Measurements from ENCODE around the gene LPCAT4. TPM values are rescaled to one million over a fixed set of nuclear protein-coding genes. Genes with fewer than 3 reads are reported as not detected.

The LPCAT4 gene
- total RNA-seq, 1 experiment from 2014 or later: 77.1 TPM

DNA sequence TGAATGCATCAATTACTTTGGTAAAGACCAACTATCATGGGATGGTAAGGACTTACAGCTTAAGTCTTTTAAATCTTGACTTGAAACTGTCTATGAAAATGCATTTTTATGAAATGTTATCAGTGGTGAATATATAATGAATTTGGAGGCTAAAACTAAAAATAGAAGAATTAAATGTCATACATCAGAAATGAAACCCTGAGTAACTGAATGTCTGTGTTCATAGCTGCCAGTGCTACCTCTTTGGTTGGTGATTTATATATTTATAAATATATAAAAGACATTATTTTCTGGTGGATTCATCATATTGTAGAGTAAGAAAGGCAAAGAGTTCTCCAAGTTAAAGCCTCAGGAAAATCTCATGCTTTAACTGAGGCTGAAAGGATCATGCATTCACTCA is 41.6 kb downstream of the LPCAT4 start:
- no peaks in the 10 kb centered on the region for H3K27me3 ChIP-seq (ENCODE audit: insufficient read depth, low read length)
- peaks cover 5 to 16% of the 10 kb centered on the region in 2 experiments; a peak in 3 of 4 replicates for H3K4me1 ChIP-seq (ENCODE audit: control insufficient read depth in 1 of 2, insufficient read depth in 2 of 2, low read length in 2 of 2)
- H3K27ac ChIP-seq (ENCODE audit: low read depth, low read length): no peak overlapping the region
- no peak overlapping the region for H3K4me2 ChIP-seq (ENCODE audit: low read length)
- intact Hi-C loops (cut with micrococcal nuclease): no loop called here
- H3K9ac ChIP-seq (ENCODE audit: low read length): no peak overlapping the region
- no peaks in the 10 kb centered on the region for H3K9me2 ChIP-seq (ENCODE audit: insufficient read depth)
- H3K36me3 ChIP-seq (ENCODE audit: control insufficient read depth in 1 of 2, insufficient read depth in 2 of 2, low read length in 2 of 2): no peaks in the 10 kb centered on the region
- DNase-seq (ENCODE audit: low read depth, low spot score): no peak
- ChIA-PET CTCF (no interaction called here), POLR2A (no interaction called here), RAD21 (ENCODE audit: low non-redundant PET in 1 of 2, low total read pairs in 2 of 2, uncharacterized antibody in 2 of 2, unreplicated experiment in 2 of 2) (no interaction called here)
- H3K79me2 ChIP-seq (ENCODE audit: insufficient read depth, low read length): no peaks in the 10 kb centered on the region
- H3K4me3 ChIP-seq (replicated peaks in 1 of 2; ENCODE audit: low read depth in 1 of 2, low read length in 2 of 2): no peak overlapping the region
- no TSS peak for BruUV-seq (replicated peaks)
- no peaks in the 10 kb centered on the region for H3K9me3 ChIP-seq (ENCODE audit: control insufficient read depth in 1 of 2, insufficient read depth in 1 of 2, low read depth in 1 of 2, low read length in 2 of 2)
- ATAC-seq: no peak
- no peak overlapping the region for H2AFZ ChIP-seq (ENCODE audit: low read depth, low read length, poor library complexity, severe bottlenecking)
- no peaks in the 10 kb centered on the region for H4K20me1 ChIP-seq (ENCODE audit: insufficient read depth)
- TF ChIP-seq FOSL1 (IDR thresholded peaks at IDR 0.05; ENCODE audit: low read depth) (no peak), POLR2AphosphoS5 (IDR thresholded peaks at IDR 0.05; ENCODE audit: low read depth, low read length) (no peak), POLR2A (IDR thresholded peaks at IDR 0.05; ENCODE audit: borderline replicate concordance, extremely low read depth, insufficient read depth, insufficient read length) (no peak), ELF1 (IDR thresholded peaks at IDR 0.05; ENCODE audit: borderline replicate concordance, low read depth) (no peak), ZFX (IDR thresholded peaks at IDR 0.05) (no peak), CBX3 (IDR thresholded peaks at IDR 0.05; ENCODE audit: low read depth) (no peak)
- TF ChIP-seq, protein P1, sequence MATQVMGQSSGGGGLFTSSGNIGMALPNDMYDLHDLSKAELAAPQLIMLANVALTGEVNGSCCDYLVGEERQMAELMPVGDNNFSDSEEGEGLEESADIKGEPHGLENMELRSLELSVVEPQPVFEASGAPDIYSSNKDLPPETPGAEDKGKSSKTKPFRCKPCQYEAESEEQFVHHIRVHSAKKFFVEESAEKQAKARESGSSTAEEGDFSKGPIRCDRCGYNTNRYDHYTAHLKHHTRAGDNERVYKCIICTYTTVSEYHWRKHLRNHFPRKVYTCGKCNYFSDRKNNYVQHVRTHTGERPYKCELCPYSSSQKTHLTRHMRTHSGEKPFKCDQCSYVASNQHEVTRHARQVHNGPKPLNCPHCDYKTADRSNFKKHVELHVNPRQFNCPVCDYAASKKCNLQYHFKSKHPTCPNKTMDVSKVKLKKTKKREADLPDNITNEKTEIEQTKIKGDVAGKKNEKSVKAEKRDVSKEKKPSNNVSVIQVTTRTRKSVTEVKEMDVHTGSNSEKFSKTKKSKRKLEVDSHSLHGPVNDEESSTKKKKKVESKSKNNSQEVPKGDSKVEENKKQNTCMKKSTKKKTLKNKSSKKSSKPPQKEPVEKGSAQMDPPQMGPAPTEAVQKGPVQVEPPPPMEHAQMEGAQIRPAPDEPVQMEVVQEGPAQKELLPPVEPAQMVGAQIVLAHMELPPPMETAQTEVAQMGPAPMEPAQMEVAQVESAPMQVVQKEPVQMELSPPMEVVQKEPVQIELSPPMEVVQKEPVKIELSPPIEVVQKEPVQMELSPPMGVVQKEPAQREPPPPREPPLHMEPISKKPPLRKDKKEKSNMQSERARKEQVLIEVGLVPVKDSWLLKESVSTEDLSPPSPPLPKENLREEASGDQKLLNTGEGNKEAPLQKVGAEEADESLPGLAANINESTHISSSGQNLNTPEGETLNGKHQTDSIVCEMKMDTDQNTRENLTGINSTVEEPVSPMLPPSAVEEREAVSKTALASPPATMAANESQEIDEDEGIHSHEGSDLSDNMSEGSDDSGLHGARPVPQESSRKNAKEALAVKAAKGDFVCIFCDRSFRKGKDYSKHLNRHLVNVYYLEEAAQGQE (IDR thresholded peaks at IDR 0.05; ENCODE audit: low read depth): no peak

- DNase-seq (ENCODE audit: low read depth, low spot score) (no peak), ATAC-seq (no peak)
- Histone ChIP-seq H2AFZ (ENCODE audit: low read depth, low read length, poor library complexity, severe bottlenecking) (no peak overlapping the region), H4K20me1 (ENCODE audit: insufficient read depth) (no peaks in the 10 kb centered on the region), H3K27me3 (ENCODE audit: insufficient read depth, low read length) (no peaks in the 10 kb centered on the region), H3K4me3 (replicated peaks in 1 of 2; ENCODE audit: low read depth in 1 of 2, low read length in 2 of 2) (no peak overlapping the region), H3K79me2 (ENCODE audit: insufficient read depth, low read length) (no peaks in the 10 kb centered on the region), H3K9me3 (ENCODE audit: control insufficient read depth in 1 of 2, insufficient read depth in 1 of 2, low read depth in 1 of 2, low read length in 2 of 2) (no peaks in the 10 kb centered on the region), H3K9me2 (ENCODE audit: insufficient read depth) (no peaks in the 10 kb centered on the region), H3K9ac (ENCODE audit: low read length) (no peak overlapping the region), H3K4me1 (ENCODE audit: control insufficient read depth in 1 of 2, insufficient read depth in 2 of 2, low read length in 2 of 2) (peaks cover 8 to 20% of the 10 kb centered on the region in 2 experiments; a peak in 3 of 4 replicates), H3K4me2 (ENCODE audit: low read length) (no peak overlapping the region), H3K27ac (ENCODE audit: low read depth, low read length) (no peak overlapping the region), H3K36me3 (ENCODE audit: control insufficient read depth in 1 of 2, insufficient read depth in 2 of 2, low read length in 2 of 2) (no peaks in the 10 kb centered on the region)
- POLR2A ChIA-PET: interaction anchor here (0.6 kb wide), 1 partner anchor 8 kb away, joined by 3 read pairs; no protein-coding TSS in a partner anchor
- no TSS peak for BruUV-seq (replicated peaks)
- RAD21 ChIA-PET (ENCODE audit: low non-redundant PET in 1 of 2, low total read pairs in 2 of 2, uncharacterized antibody in 2 of 2, unreplicated experiment in 2 of 2): no interaction called here
- CTCF ChIA-PET: no interaction called here
- intact Hi-C loops (cut with micrococcal nuclease): no loop called here
- TF ChIP-seq YY1 (IDR thresholded peaks at IDR 0.05; ENCODE audit: extremely low read depth, insufficient replicate concordance, low read depth, low read length) (no peak), FOSL1 (IDR thresholded peaks at IDR 0.05; ENCODE audit: low read depth) (no peak), EZH2 (IDR thresholded peaks at IDR 0.05) (no peak), SRF (IDR thresholded peaks at IDR 0.05; ENCODE audit: low read depth) (no peak), MAX (IDR thresholded peaks at IDR 0.05) (no peak), EGR1 (IDR thresholded peaks at IDR 0.05; ENCODE audit: low read depth) (no peak), EZH2phosphoT487 (IDR thresholded peaks at IDR 0.05; ENCODE audit: borderline replicate concordance) (no peak), ZNF274 (IDR thresholded peaks at IDR 0.05; ENCODE audit: low read depth, low read length) (no peak), SP1 (IDR thresholded peaks at IDR 0.05; ENCODE audit: low read depth) (no peak), CEBPB (IDR thresholded peaks at IDR 0.05; ENCODE audit: low read depth) (no peak), ELF1 (IDR thresholded peaks at IDR 0.05; ENCODE audit: borderline replicate concordance, low read depth) (no peak)
- TF ChIP-seq, protein P2, sequence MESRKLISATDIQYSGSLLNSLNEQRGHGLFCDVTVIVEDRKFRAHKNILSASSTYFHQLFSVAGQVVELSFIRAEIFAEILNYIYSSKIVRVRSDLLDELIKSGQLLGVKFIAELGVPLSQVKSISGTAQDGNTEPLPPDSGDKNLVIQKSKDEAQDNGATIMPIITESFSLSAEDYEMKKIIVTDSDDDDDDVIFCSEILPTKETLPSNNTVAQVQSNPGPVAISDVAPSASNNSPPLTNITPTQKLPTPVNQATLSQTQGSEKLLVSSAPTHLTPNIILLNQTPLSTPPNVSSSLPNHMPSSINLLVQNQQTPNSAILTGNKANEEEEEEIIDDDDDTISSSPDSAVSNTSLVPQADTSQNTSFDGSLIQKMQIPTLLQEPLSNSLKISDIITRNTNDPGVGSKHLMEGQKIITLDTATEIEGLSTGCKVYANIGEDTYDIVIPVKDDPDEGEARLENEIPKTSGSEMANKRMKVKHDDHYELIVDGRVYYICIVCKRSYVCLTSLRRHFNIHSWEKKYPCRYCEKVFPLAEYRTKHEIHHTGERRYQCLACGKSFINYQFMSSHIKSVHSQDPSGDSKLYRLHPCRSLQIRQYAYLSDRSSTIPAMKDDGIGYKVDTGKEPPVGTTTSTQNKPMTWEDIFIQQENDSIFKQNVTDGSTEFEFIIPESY (IDR thresholded peaks at IDR 0.05; ENCODE audit: extremely low read depth, insufficient replicate concordance, low read length): no peak
Observed at GRCh38 chr15:34324933-34325332, 42.1 kb downstream of the LPCAT4 start.
